WTC11 (cell line): ENCODE data around the gene SELENOV. TPM values are rescaled to one million over a fixed set of nuclear protein-coding genes. Genes with fewer than 3 reads are reported as not detected.

Experiments used
- ATAC-seq: fragments of 200-7000 bp; cut with Tn5 transposase; 2 replicates; pipeline ENCODE4 v1.10.0; 2021; ENCODE audit warnings: mild to moderate bottlenecking, moderate library complexity
- CTCF ChIA-PET: fragments of 300-600 bp; sonication (Branson Sonifier 250); formaldehyde crosslinking; loops from one replicate; lab custom pipeline; 2021; ENCODE audit warnings: antibody characterized with exemption; lab: Charles Lee
- POLR2A ChIA-PET: fragments of 350-600 bp; sonication (Branson Sonifier 250); formaldehyde crosslinking; loops from one replicate; lab custom pipeline; 2021; ENCODE audit warnings: antibody characterized with exemption; lab: Charles Lee
- DNase-seq: peaks from one replicate; pipeline ENCODE4 v3.0.0; 2021; ENCODE audit warnings: low spot score
- H3K27ac Mint-ChIP-seq: 2 replicates; pipeline ENCODE4 v1.8.0; 2021; ENCODE audit warnings: mixed read lengths
- H3K27me3 Mint-ChIP-seq: 2 replicates; pipeline ENCODE4 v1.8.0; 2021; ENCODE audit warnings: low read depth, mild to moderate bottlenecking, moderate library complexity, mixed read lengths
- H3K36me3 Mint-ChIP-seq: 2 replicates; pipeline ENCODE4 v1.8.0; 2021; ENCODE audit warnings: mixed read lengths
- H3K4me1 Mint-ChIP-seq: 2 replicates; pipeline ENCODE4 v1.8.0; 2022; ENCODE audit warnings: mixed read lengths
- H3K4me3 Mint-ChIP-seq: 2 replicates; pipeline ENCODE4 v1.8.0; 2021; ENCODE audit warnings: mild to moderate bottlenecking, moderate library complexity, mixed read lengths
- H3K9me3 Mint-ChIP-seq: 2 replicates; pipeline ENCODE4 v1.8.0; 2021; ENCODE audit warnings: mixed read lengths
- AR ChIP-seq: fragments of 250-450 bp; sonication (Bioruptor Pico); IDR thresholded peaks from 2 replicates; pipeline ENCODE4 v1.9.0; 2021; ENCODE audit warnings: mild to moderate bottlenecking
- ARID4B ChIP-seq: sonication (generic); formaldehyde crosslinking; IDR thresholded peaks from 2 replicates; pipeline ENCODE4 v1.8.0; 2023; ENCODE audit warnings: missing genetic modification reagents, mild to moderate bottlenecking, borderline replicate concordance
- CREB1 ChIP-seq: sonication (generic); formaldehyde crosslinking; IDR thresholded peaks from 2 replicates; pipeline ENCODE4 v1.8.0; 2023; ENCODE audit warnings: mild to moderate bottlenecking, missing genetic modification reagents
- CREM ChIP-seq: sonication (generic); formaldehyde crosslinking; IDR thresholded peaks from 2 replicates; pipeline ENCODE4 v1.8.1; 2022; ENCODE audit warnings: mild to moderate bottlenecking, missing genetic modification reagents, moderate library complexity
- ESRRA ChIP-seq: sonication (generic); formaldehyde crosslinking; IDR thresholded peaks from 2 replicates; pipeline ENCODE4 v1.8.1; 2022; ENCODE audit warnings: mild to moderate bottlenecking, missing genetic modification reagents, borderline replicate concordance
- PRDM15 ChIP-seq: sonication (generic); formaldehyde crosslinking; IDR thresholded peaks from 2 replicates; pipeline ENCODE4 v1.8.0; 2022; ENCODE audit warnings: missing genetic modification reagents
- PREB ChIP-seq: sonication (generic); formaldehyde crosslinking; IDR thresholded peaks from 2 replicates; pipeline ENCODE4 v1.8.1; 2022; ENCODE audit warnings: mild to moderate bottlenecking, missing genetic modification reagents, moderate library complexity, borderline replicate concordance
- SMAD3 ChIP-seq: sonication (generic); formaldehyde crosslinking; IDR thresholded peaks from 2 replicates; pipeline ENCODE4 v1.8.0; 2022; ENCODE audit warnings: missing genetic modification reagents, mild to moderate bottlenecking, borderline replicate concordance
- SOX15 ChIP-seq: fragments of 250-450 bp; sonication (Bioruptor Pico); IDR thresholded peaks from 2 replicates; pipeline ENCODE4 v1.9.0; 2021; ENCODE audit warnings: mild to moderate bottlenecking
- total RNA-seq: library from RNA; stranded (reverse); gene quantifications from 3 replicates; pipeline ENCODE4 v1.2.3, GENCODE V29; 2021

The SELENOV gene
- total RNA-seq, 1 experiment from 2014 or later = 12.6 TPM

GRCh38 chr19:39543477-39543857 is 28.5 kb downstream of the SELENOV start:
- Mint-ChIP-seq H3K27ac (no peak overlapping the region), H3K4me1 (peaks cover 28% of the 10 kb centered on the region), H3K4me3 (no peak overlapping the region), H3K27me3 (peaks cover 5% of the 10 kb centered on the region; the same call in 1 of the 2 replicates), H3K9me3 (no peaks in the 10 kb centered on the region), H3K36me3 (no peaks in the 10 kb centered on the region)
- POLR2A ChIA-PET = no interaction called here
- no peak for TF ChIP-seq SMAD3 (CRISPR knock-in tag)
- no peak for TF ChIP-seq ARID4B (CRISPR knock-in tag)
- no peak for TF ChIP-seq CREB1 (CRISPR knock-in tag)
- TF ChIP-seq ESRRA (CRISPR knock-in tag) = no peak
- no peak for DNase-seq
- CTCF ChIA-PET = interaction anchor here (0.8 to 1.7 kb wide), 2 partner anchors 11 to 107 kb away, joined by 3 to 7 read pairs; partner anchors contain the start of genes EID2B and RPS16
- no peak for ATAC-seq

- Mint-ChIP-seq H3K36me3 (no peaks in the 10 kb centered on the region), H3K27me3 (peaks cover 5% of the 10 kb centered on the region; the same call in 1 of the 2 replicates), H3K9me3 (no peaks in the 10 kb centered on the region), H3K4me1 (peaks cover 19% of the 10 kb centered on the region), H3K27ac (no peak overlapping the region), H3K4me3 (no peak overlapping the region)
- ATAC-seq (no peak), DNase-seq (no peak)
- TF ChIP-seq PREB (CRISPR knock-in tag) (no peak), CREM (no peak), PRDM15 (no peak), AR (CRISPR knock-in tag) (no peak), SOX15 (CRISPR knock-in tag) (no peak)
- ChIA-PET CTCF (interaction anchor here (1.5 kb wide), 1 partner anchor 41 kb away, joined by 3 read pairs; no protein-coding TSS in a partner anchor), POLR2A (no interaction called here)
Observed at GRCh38 chr19:39544226-39544903, 29.4 kb downstream of the SELENOV start.
